B cell (primary cell): ENCODE data around the gene TLR2. TPM values are rescaled to one million over a fixed set of nuclear protein-coding genes. Genes with fewer than 3 reads are reported as not detected.

Experiments used
- ATAC-seq: fragments of 200-7000 bp; cut with Tn5 transposase; one replicate; pipeline ENCODE4 v1.10.0; 2021; ENCODE audit warnings: low read depth, mild to moderate bottlenecking, moderate number of reproducible peaks, moderate library complexity
- CTCF ChIA-PET: fragments of 350-600 bp; sonication (Branson Sonifier 250); formaldehyde crosslinking; loops from one replicate; lab custom pipeline; 2021; ENCODE audit warnings: antibody characterized with exemption, inconsistent platforms; lab: Charles Lee
- POLR2A ChIA-PET: fragments of 350-600 bp; sonication (Branson Sonifier 250); formaldehyde crosslinking; loops from one replicate; lab custom pipeline; 2021; ENCODE audit warnings: antibody characterized with exemption; lab: Charles Lee
- DNase-seq: peaks from one replicate; pipeline ENCODE4 v3.0.0; 2013
- H2AFZ ChIP-seq: 2 replicates; pipeline ENCODE4 v1.6.1; 2012; ENCODE audit warnings: mild to moderate bottlenecking, low read depth, low read length; ENCODE audit not compliant: insufficient read depth, poor library complexity, severe bottlenecking
- H3K27ac ChIP-seq, 2 donors: 1 replicate in 1 of 2; 2 replicates in 1 of 2; pipeline ENCODE4 v1.5.1; 2012 to 2013; ENCODE audit warnings: low read length in 2 of 2, mild to moderate bottlenecking in 2 of 2, moderate library complexity in 1 of 2
- H3K27me3 ChIP-seq, 4 experiments: fragments of 200-600 bp in 1 of 4; sonication (generic) in 1 of 4; replicated peaks in 1 of 4; 1 replicate in 2 of 4; 2 replicates in 2 of 4; pipeline versions ENCODE4 v1.6.1 to v1.7.0; 2013 to 2016; ENCODE audit warnings: low read length in 3 of 4, mild to moderate bottlenecking in 2 of 4, mixed read lengths in 1 of 4, moderate library complexity in 1 of 4; ENCODE audit not compliant: insufficient read depth in 4 of 4, control insufficient read depth in 3 of 4; ENCODE audit errors: control extremely low read depth in 1 of 4
- H3K36me3 ChIP-seq, 2 experiments: replicated peaks in 1 of 2; 1 replicate in 1 of 2; 2 replicates in 1 of 2; pipeline versions ENCODE4 v1.6.1 to v1.7.1; 2013; ENCODE audit warnings: low read length in 1 of 2; ENCODE audit not compliant: insufficient read depth in 2 of 2, control insufficient read depth in 1 of 2; ENCODE audit errors: control extremely low read depth in 1 of 2, extremely low read depth in 1 of 2
- H3K4me1 ChIP-seq, 2 donors: fragments of 200-600 bp in 1 of 2; sonication (generic) in 1 of 2; 1 replicate in 1 of 2; 2 replicates in 1 of 2; pipeline versions ENCODE4 v1.5.1 to v1.6.1; 2013 to 2017; ENCODE audit warnings: low read length in 2 of 2; ENCODE audit not compliant: control insufficient read depth in 2 of 2, insufficient read depth in 2 of 2
- H3K4me2 ChIP-seq: replicated peaks from 2 replicates; pipeline ENCODE3; 2012; ENCODE audit warnings: mild to moderate bottlenecking, low read depth, low read length; ENCODE audit not compliant: poor library complexity, severe bottlenecking
- H3K4me3 ChIP-seq, 5 experiments: fragments of 200-600 bp in 1 of 5; sonication (generic) in 1 of 5; 1 replicate in 3 of 5; 2 replicates in 2 of 5; pipeline versions ENCODE4 v1.5.1 to v1.7.0; 2011 to 2016; ENCODE audit warnings: low read length in 4 of 5, mild to moderate bottlenecking in 4 of 5, low read depth in 2 of 5, control low read depth in 1 of 5, moderate library complexity in 1 of 5; ENCODE audit not compliant: insufficient read depth in 1 of 5; ENCODE audit errors: control extremely low read depth in 1 of 5, extremely low read depth in 1 of 5
- H3K79me2 ChIP-seq: fragments of 200-600 bp; sonication (generic); one replicate; pipeline ENCODE4 v1.6.0; 2016; ENCODE audit warnings: low read length; ENCODE audit not compliant: control insufficient read depth, insufficient read depth
- H3K9ac ChIP-seq: fragments of 200-600 bp; sonication (generic); 2 replicates; pipeline ENCODE4 v1.6.1; 2017; ENCODE audit warnings: mild to moderate bottlenecking, low read length, moderate library complexity
- H3K9me3 ChIP-seq, 3 donors: one replicate each; pipeline versions ENCODE4 v1.6.1 to v1.7.1; 2013; ENCODE audit warnings: low read length in 2 of 3; ENCODE audit not compliant: control insufficient read depth in 2 of 3, insufficient read depth in 1 of 3; ENCODE audit errors: control extremely low read depth in 1 of 3
- H4K20me1 ChIP-seq: 2 replicates; pipeline ENCODE4 v1.6.0; 2012; ENCODE audit warnings: mild to moderate bottlenecking, low read length; ENCODE audit not compliant: insufficient read depth, control insufficient read depth, poor library complexity, severe bottlenecking
- H3K27ac Mint-ChIP-seq: one replicate; pipeline ENCODE4 v1.8.0; 2021; ENCODE audit warnings: mixed read lengths
- H3K27me3 Mint-ChIP-seq: one replicate; pipeline ENCODE4 v1.8.0; 2021; ENCODE audit warnings: mixed read lengths
- H3K4me1 Mint-ChIP-seq: one replicate; pipeline ENCODE4 v1.8.0; 2021; ENCODE audit warnings: mixed read lengths
- H3K4me3 Mint-ChIP-seq: one replicate; pipeline ENCODE4 v1.8.0; 2021; ENCODE audit warnings: mixed read lengths
- H3K9me3 Mint-ChIP-seq: one replicate; pipeline ENCODE4 v1.8.0; 2022; ENCODE audit warnings: mixed read lengths; ENCODE audit not compliant: insufficient read depth
- CTCF ChIP-seq: fragments of 200-600 bp; IDR thresholded peaks from one replicate; pipeline ENCODE4 v1.8.0; 2022; ENCODE audit warnings: antibody characterized with exemption, mild to moderate bottlenecking
- EZH2 ChIP-seq: IDR thresholded peaks from 2 replicates; pipeline ENCODE4 v1.6.1; 2012; ENCODE audit warnings: borderline replicate concordance, low read depth, mild to moderate bottlenecking, moderate library complexity, low read length; ENCODE audit not compliant: insufficient read depth, poor library complexity, severe bottlenecking
- WGBS: methylation state at CpG from one replicate; pipeline ENCODE4 v1.1.5; 2013; ENCODE audit warnings: missing lambda C conversion rate; ENCODE audit not compliant: insufficient coverage; 5-methylcytosine and 5-hydroxymethylcytosine counted together
- intact Hi-C: fragments of 100-400 bp; cut with micrococcal nuclease; formaldehyde crosslinking; loops from one replicate; pipeline ENCODE4 v1.10.0; 2022
- polyA plus RNA-seq: library from polyadenylated mRNA; depleted of rRNA; stranded (reverse); fragments of >200 nt; gene quantifications from 2 replicates; pipeline ENCODE4 v1.2.3, GENCODE V29; 2012
- total RNA-seq, 2 donors: library from RNA; stranded (reverse); fragments of 120-200 nt in 1 of 2; gene quantifications; 1 replicate in 1 of 2; 2 replicates in 1 of 2; pipeline versions ENCODE4 v1.2.3 to v1.2.4, GENCODE V29; 2013 to 2022

The TLR2 gene
- total and polyA plus RNA-seq, 2 donors (not counting 1 experiment from before 2014, with no cell fraction given): 3.3 to 5.0 TPM

GRCh38 chr4:153679486-153679885 lies 4.6 kb upstream of the TLR2 start:
- Histone ChIP-seq H3K9me3 (peaks cover 2 to 14% (median 10%) of the 10 kb centered on the region in 3 donors), H3K4me2 (no peak overlapping the region), H3K27me3 (peaks cover 0 to 13% (median 5%) of the 10 kb centered on the region in 4 experiments), H3K9ac (no peak overlapping the region), H4K20me1 (no peaks in the 10 kb centered on the region), H3K4me3 (no peak overlapping the region), H3K4me1 (peaks cover 6 to 10% of the 10 kb centered on the region in 2 donors), H3K27ac (no peak overlapping the region), H3K79me2 (no peaks in the 10 kb centered on the region), H2AFZ (no peak overlapping the region), H3K36me3 (no peaks in the 10 kb centered on the region)
- ATAC-seq: no peak
- H3K27me3 Mint-ChIP-seq: peaks cover 11% of the 10 kb centered on the region
- H3K4me3 Mint-ChIP-seq: no peak overlapping the region
- H3K27ac Mint-ChIP-seq: no peak overlapping the region
- TF ChIP-seq EZH2: no peak
- no peak for TF ChIP-seq CTCF
- peaks cover 7% of the 10 kb centered on the region for H3K4me1 Mint-ChIP-seq
- POLR2A ChIA-PET: no interaction called here
- peaks cover 10% of the 10 kb centered on the region for H3K9me3 Mint-ChIP-seq
- DNase-seq: no peak
- WGBS: 75% methylated on average over 5 of the region's 6 CpGs
- intact Hi-C loops: no loop called here
- CTCF ChIA-PET: no interaction called here

DNA sequence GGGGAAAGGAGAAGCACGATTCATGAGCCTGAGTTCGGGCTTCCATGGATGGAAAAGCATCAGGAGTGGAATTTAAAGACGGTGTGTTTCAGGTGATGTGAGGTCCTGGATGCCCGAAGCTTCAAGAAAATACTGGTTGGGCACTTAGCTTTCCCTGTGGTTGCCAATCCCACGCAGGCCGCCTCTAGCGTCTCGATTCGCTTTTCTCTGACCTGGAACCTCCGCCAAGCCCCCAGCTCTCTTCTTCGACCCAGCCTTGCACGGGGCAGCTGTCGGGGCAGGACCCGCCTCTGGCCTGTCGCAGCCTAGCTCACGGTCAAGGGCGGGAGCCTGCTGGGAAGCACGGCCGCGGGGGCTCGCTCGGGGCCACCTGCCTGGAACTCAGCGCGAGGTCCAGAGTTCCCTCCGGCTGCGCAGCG lies 308 bp upstream of the TLR2 start:
- H3K9me3 ChIP-seq: peaks cover 1 to 12% (median 12%) of the 10 kb centered on the region in 3 donors
- H3K9ac ChIP-seq: peak overlapping the region; percentile 96
- peaks cover 11% of the 10 kb centered on the region for H3K27me3 Mint-ChIP-seq
- no peak overlapping the region for H3K27ac ChIP-seq
- CTCF ChIA-PET: interaction anchor here (1.0 to 1.8 kb wide), 3 partner anchors 40 to 744 kb away, joined by 3 to 6 read pairs (median 3); no protein-coding TSS in a partner anchor
- POLR2A ChIA-PET: no interaction called here
- peak overlapping the region; percentile 36 to 90 (median 87) for H3K4me3 ChIP-seq
- peak overlapping the region; percentile 86 for H2AFZ ChIP-seq
- H3K4me3 Mint-ChIP-seq: peak overlapping the region; percentile 75
- no peak for ATAC-seq
- H3K27me3 ChIP-seq: peaks cover 0 to 15% (median 7%) of the 10 kb centered on the region in 4 experiments
- H3K36me3 ChIP-seq: peaks cover 4% of the 10 kb centered on the region in 2 experiments
- no peaks in the 10 kb centered on the region for H4K20me1 ChIP-seq
- peaks cover 12 to 17% of the 10 kb centered on the region in 2 donors for H3K4me1 ChIP-seq
- TF ChIP-seq EZH2 (no peak), CTCF (no peak)
- intact Hi-C loops: no loop called here
- WGBS: 15% methylated on average over 27 of the region's 27 CpGs
- H3K27ac Mint-ChIP-seq: peak overlapping the region; percentile 20
- peak overlapping the region; percentile 99 for H3K4me2 ChIP-seq
- H3K4me1 Mint-ChIP-seq: peaks cover 15% of the 10 kb centered on the region
- no peak for DNase-seq
- no peaks in the 10 kb centered on the region for H3K79me2 ChIP-seq
- H3K9me3 Mint-ChIP-seq: peaks cover 9% of the 10 kb centered on the region
